DOHH2 (cell line): ENCODE results near the gene GAK.

Source experiments
- H3F3A ChIP-seq: fragments of 200-600 bp; sonication (generic), shearing (Covaris generic); 2 replicates; pipeline ENCODE4 v1.6.0; 2016; ENCODE audit warnings: antibody characterized with exemption, mild to moderate bottlenecking; ENCODE audit not compliant: control insufficient read depth, insufficient read depth
- H3K27ac ChIP-seq: fragments of 200-600 bp; sonication (generic); 2 replicates; pipeline ENCODE4 v1.5.1; 2014; ENCODE audit warnings: low read depth, mild to moderate bottlenecking, low read length, moderate library complexity
- H3K27me3 ChIP-seq: fragments of 200-600 bp; sonication (generic); 2 replicates; pipeline ENCODE4 v1.6.1; 2014; ENCODE audit warnings: mild to moderate bottlenecking, low read length, mixed read lengths; ENCODE audit not compliant: control insufficient read depth
- H3K36me3 ChIP-seq: fragments of 200-600 bp; sonication (generic); 2 replicates; pipeline ENCODE4 v1.6.1; 2014; ENCODE audit warnings: mild to moderate bottlenecking, low read length, moderate library complexity, mixed read lengths; ENCODE audit not compliant: control insufficient read depth
- H3K4me1 ChIP-seq: fragments of 200-600 bp; sonication (generic); 2 replicates; pipeline ENCODE4 v1.6.1; 2014; ENCODE audit warnings: mild to moderate bottlenecking, low read length, mixed read lengths; ENCODE audit not compliant: control insufficient read depth
- H3K4me2 ChIP-seq: fragments of 200-600 bp; sonication (generic); 2 replicates; pipeline ENCODE4 v1.6.0; 2014; ENCODE audit warnings: mild to moderate bottlenecking, low read length, moderate library complexity
- H3K4me3 ChIP-seq: fragments of 200-600 bp; sonication (generic); 2 replicates; pipeline ENCODE4 v1.5.1; 2014; ENCODE audit warnings: mild to moderate bottlenecking, low read length, mixed read lengths
- H3K79me2 ChIP-seq: fragments of 200-600 bp; sonication (generic); 2 replicates; pipeline ENCODE4 v1.6.1; 2014; ENCODE audit warnings: mild to moderate bottlenecking, low read length, mixed read lengths; ENCODE audit not compliant: control insufficient read depth
- H3K9me2 ChIP-seq: fragments of 200-600 bp; sonication (generic); replicated peaks from 2 replicates; pipeline ENCODE4 v1.6.1; 2014; ENCODE audit warnings: mild to moderate bottlenecking, low read length, mixed read lengths; ENCODE audit not compliant: control insufficient read depth
- H3K9me3 ChIP-seq: fragments of 200-600 bp; sonication (generic); 2 replicates; pipeline ENCODE4 v1.6.1; 2014; ENCODE audit warnings: antibody characterized with exemption, low read length, mixed read lengths; ENCODE audit not compliant: control insufficient read depth, insufficient read depth
- H4K20me1 ChIP-seq: fragments of 200-600 bp; sonication (generic); 2 replicates; pipeline ENCODE4 v1.6.0; 2014; ENCODE audit warnings: low read depth, mild to moderate bottlenecking, antibody characterized with exemption, low read length, moderate library complexity; ENCODE audit not compliant: control insufficient read depth, insufficient read depth
- CTCF ChIP-seq: fragments of 200-600 bp; sonication (generic); IDR thresholded peaks from one replicate; pipeline ENCODE4 v1.5.1; 2014; ENCODE audit warnings: antibody characterized with exemption, mild to moderate bottlenecking, low read depth, low read length; ENCODE audit not compliant: poor library complexity, severe bottlenecking
- EZH2phosphoT487 ChIP-seq: fragments of 200-600 bp; sonication (generic); IDR thresholded peaks from 2 replicates; pipeline ENCODE4 v1.6.1; 2017; ENCODE audit warnings: borderline replicate concordance, mild to moderate bottlenecking, antibody characterized with exemption, low read length, moderate library complexity, mixed read lengths

The GAK gene

GRCh38 chr4:973431-974397 lies 41.6 kb upstream of the GAK start, which contains the start of gene DGKQ:
DGKQ (minus strand) TSS chr4:973569; CDS start chr4:973482, 87 bp downstream.
- peak within 1 kb of the TSS; percentile 75 for H3K4me3 ChIP-seq
- no peak for TF ChIP-seq CTCF
- no peak for TF ChIP-seq EZH2phosphoT487
- H3K9me3 ChIP-seq = no peaks in the 10 kb centered on the region
- H3K27ac ChIP-seq = no peak within 1 kb of the TSS
- H4K20me1 ChIP-seq = peaks cover 14% of the 10 kb centered on the region; the same call in 1 of the 2 replicates
- H3K4me2 ChIP-seq = peak within 1 kb of the TSS; percentile 64
- H3K9me2 ChIP-seq = no peaks in the 10 kb centered on the region
- no peaks in the 10 kb centered on the region for H3F3A ChIP-seq
- no peaks in the 10 kb centered on the region for H3K36me3 ChIP-seq
- H3K79me2 ChIP-seq = no peaks in the 10 kb centered on the region
- H3K4me1 ChIP-seq = peaks cover 7% of the 10 kb centered on the region
- H3K27me3 ChIP-seq = no peaks in the 10 kb centered on the region

GRCh38 chr4:972651-973424 lies 40.7 kb upstream of the GAK start:
- Histone ChIP-seq H3K9me3 (no peaks in the 10 kb centered on the region), H3K9me2 (no peaks in the 10 kb centered on the region), H3K36me3 (no peaks in the 10 kb centered on the region), H3K79me2 (no peaks in the 10 kb centered on the region), H3F3A (no peaks in the 10 kb centered on the region), H3K4me3 (peak overlapping the region; percentile 75), H3K4me1 (peaks cover 7% of the 10 kb centered on the region), H3K27me3 (no peaks in the 10 kb centered on the region), H3K4me2 (peak overlapping the region; percentile 64), H4K20me1 (peaks cover 14% of the 10 kb centered on the region; the same call in 1 of the 2 replicates), H3K27ac (no peak overlapping the region)
- no peak for TF ChIP-seq EZH2phosphoT487
- TF ChIP-seq CTCF = no peak

- Histone ChIP-seq H3K36me3 (no peaks in the 10 kb centered on the region), H3K4me3 (peak overlapping the region; percentile 75), H3K9me2 (no peaks in the 10 kb centered on the region), H3K27ac (no peak overlapping the region), H3K27me3 (no peaks in the 10 kb centered on the region), H3K4me2 (peak overlapping the region; percentile 64), H3K79me2 (no peaks in the 10 kb centered on the region), H3F3A (no peaks in the 10 kb centered on the region), H4K20me1 (peaks cover 14% of the 10 kb centered on the region; the same call in 1 of the 2 replicates), H3K4me1 (peaks cover 7% of the 10 kb centered on the region), H3K9me3 (no peaks in the 10 kb centered on the region)
- no peak for TF ChIP-seq EZH2phosphoT487
- no peak for TF ChIP-seq CTCF
Observed at GRCh38 chr4:971666-972500, 39.8 kb upstream of the GAK start.
